ENCODE data around the gene TYMP. TPM values are rescaled to one million over a fixed set of nuclear protein-coding genes. Genes with fewer than 3 reads are reported as not detected.

The TYMP gene, protein sequence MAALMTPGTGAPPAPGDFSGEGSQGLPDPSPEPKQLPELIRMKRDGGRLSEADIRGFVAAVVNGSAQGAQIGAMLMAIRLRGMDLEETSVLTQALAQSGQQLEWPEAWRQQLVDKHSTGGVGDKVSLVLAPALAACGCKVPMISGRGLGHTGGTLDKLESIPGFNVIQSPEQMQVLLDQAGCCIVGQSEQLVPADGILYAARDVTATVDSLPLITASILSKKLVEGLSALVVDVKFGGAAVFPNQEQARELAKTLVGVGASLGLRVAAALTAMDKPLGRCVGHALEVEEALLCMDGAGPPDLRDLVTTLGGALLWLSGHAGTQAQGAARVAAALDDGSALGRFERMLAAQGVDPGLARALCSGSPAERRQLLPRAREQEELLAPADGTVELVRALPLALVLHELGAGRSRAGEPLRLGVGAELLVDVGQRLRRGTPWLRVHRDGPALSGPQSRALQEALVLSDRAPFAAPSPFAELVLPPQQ
- total RNA-seq: 151 TPM
- long read RNA-seq, transcript TYMP-208 (9 exons, 1,751 nt): minor isoform, 59 of 660 reads
- long read RNA-seq, transcript TYMP-202 (10 exons, 1,614 nt): minor isoform, 43 of 660 reads
- long read RNA-seq, transcript TYMP-205 (9 exons, 1,432 nt): minor isoform, 6 of 660 reads
- long read RNA-seq, transcript TYMP-201 (10 exons, 1,630 nt): major isoform, 237 of 660 reads
- long read RNA-seq, partial matches to known transcripts: 111 of 660 reads
- long read RNA-seq, other reads (novel, unspliced or antisense): 196 of 660 reads

DNA sequence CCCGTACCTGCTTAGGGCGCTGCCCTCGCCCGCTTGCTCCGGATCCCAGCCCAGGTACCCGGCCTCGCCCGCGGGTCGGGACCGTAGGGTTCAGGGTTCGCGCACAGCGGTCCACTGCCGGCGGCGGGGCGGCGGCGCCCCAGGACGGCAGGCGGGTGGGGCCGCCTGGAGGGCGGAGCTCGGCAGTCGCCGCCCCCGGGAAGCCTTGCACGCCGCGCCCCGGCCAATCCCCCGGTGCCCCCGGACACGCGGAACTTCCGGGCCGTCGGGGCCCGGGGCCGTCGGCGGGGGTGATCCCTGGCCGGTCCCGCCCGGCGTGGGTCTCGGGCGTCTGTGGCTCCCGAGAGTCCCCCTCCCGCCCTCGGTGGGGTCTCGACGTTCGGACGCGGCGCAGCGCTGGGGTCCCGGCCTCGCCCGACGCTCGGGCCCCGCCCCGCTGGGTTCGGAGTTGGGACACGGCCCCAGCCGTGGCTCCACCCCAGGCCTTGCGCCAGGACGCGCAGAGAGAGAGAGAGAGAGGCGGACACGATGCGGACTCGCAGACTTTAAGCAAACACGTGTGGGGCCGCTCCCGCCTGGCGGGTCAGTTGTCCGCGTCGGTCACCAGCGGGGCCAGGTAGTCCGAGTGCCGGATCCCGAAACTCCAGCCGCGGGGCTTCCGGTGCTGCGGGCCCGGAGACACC is at the start of gene TYMP:
Gene TYMP (minus strand): TSS at position 116 of the 683 bp plus-strand sequence. CDS start 303 bp downstream, outside the sequence.
- no peaks in the 10 kb centered on the region for H3K27me3 ChIP-seq (ENCODE audit: low read depth)
- H3K36me3 ChIP-seq: no peaks in the 10 kb centered on the region
- peak within 1 kb of the TSS; percentile 79 for H3K4me3 ChIP-seq
- peak; percentile 94 for DNase-seq
- peak within 1 kb of the TSS; percentile 100 for H3K27ac ChIP-seq
- no peaks in the 10 kb centered on the region for H3K9me3 ChIP-seq
- intact Hi-C loops (cut with DNase I): no loop called here
- TF ChIP-seq, protein P1, sequence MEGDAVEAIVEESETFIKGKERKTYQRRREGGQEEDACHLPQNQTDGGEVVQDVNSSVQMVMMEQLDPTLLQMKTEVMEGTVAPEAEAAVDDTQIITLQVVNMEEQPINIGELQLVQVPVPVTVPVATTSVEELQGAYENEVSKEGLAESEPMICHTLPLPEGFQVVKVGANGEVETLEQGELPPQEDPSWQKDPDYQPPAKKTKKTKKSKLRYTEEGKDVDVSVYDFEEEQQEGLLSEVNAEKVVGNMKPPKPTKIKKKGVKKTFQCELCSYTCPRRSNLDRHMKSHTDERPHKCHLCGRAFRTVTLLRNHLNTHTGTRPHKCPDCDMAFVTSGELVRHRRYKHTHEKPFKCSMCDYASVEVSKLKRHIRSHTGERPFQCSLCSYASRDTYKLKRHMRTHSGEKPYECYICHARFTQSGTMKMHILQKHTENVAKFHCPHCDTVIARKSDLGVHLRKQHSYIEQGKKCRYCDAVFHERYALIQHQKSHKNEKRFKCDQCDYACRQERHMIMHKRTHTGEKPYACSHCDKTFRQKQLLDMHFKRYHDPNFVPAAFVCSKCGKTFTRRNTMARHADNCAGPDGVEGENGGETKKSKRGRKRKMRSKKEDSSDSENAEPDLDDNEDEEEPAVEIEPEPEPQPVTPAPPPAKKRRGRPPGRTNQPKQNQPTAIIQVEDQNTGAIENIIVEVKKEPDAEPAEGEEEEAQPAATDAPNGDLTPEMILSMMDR (IDR thresholded peaks at IDR 0.05): no peak
- peaks cover 56% of the 10 kb centered on the region for H3K4me1 ChIP-seq
- ATAC-seq: peak; percentile 56 to 67

DNA sequence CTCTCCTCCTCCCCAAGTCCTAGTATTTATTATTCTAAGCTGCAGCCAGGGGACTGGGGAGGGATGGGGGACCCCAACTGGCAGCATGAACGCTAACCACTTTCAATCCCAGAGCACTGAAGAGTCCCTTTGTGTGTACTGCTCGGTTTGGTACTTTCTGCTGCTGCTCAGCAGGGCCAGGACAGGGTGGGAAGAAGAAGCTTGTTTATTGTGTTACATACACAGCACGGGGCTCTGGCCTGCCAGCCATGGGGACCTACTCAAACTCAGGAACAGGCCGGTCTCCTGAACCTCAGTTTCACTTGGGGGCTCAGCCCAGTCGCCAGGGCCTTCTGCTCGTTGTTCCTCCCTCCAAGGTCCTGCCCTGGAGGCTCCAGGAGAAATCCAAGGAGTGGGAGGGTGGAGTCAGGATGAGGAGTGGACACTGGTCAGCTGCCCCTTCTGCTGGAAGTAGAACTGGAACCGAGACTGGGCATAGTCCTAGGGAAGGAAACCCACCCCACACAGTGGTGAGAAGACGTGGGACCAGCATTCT is 49.0 kb upstream of the TYMP start:
- Histone ChIP-seq H3K4me3 (no peak overlapping the region), H3K4me1 (peaks cover 17% of the 10 kb centered on the region), H3K27ac (no peak overlapping the region), H3K9me3 (no peaks in the 10 kb centered on the region), H3K36me3 (peaks cover 4% of the 10 kb centered on the region), H3K27me3 (ENCODE audit: low read depth) (no peaks in the 10 kb centered on the region)
- TF ChIP-seq, protein P1 (IDR thresholded peaks at IDR 0.05): no peak
- intact Hi-C loops (cut with DNase I): no loop called here
- no peak for ATAC-seq
- peak; percentile 34 for DNase-seq

DNA sequence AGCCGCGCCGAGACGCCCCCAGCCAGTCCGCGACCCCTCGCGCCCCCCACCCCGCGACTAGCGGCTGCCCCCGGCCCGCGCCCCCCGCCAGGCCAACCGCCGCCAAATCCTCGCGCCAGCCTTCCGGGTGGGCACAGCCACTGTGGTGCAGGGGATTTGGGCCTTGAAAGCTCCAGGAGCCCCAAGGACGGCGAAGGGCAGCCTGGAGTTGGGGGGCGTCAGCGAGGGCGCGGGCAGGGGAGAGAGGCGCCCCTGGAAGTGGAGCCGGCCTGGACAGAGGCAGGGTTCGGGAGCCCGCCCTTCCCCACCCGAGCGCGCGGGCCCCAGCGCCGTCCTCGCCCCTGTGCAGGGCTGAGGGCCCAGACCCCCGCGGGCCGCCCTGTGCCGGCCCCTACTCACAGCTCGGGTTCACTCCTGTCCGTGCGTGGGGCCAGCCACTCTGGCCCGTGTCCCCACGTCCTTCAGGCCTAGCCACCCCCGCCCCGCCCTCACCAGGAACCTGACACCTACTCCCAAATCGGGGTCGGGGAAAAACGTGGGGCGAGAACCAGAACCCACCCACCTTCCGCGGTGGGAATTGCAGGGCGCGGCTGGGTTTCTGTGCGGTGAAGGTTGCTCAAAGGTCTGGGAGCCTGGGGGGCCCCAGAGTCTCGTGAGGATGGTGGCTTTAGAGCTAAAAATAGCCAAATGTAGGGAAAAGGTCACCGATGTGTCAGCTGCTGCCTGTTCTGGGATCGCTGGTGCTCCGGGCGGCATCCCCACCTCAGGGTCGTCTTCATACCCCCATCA is 48.4 kb upstream of the TYMP start, which contains the start of gene CPT1B:
Gene CPT1B (minus strand): TSS at position 441 of the 789 bp plus-strand sequence. CDS start 512 bp downstream, outside the sequence.
- DNase-seq (peak; percentile 44), ATAC-seq (no peak)
- H3K4me3 ChIP-seq: no peak within 1 kb of the TSS
- H3K4me1 ChIP-seq: peaks cover 11% of the 10 kb centered on the region
- no peak within 1 kb of the TSS for H3K27ac ChIP-seq
- intact Hi-C loops (cut with DNase I): no loop called here
- TF ChIP-seq, protein P1 (IDR thresholded peaks at IDR 0.05): no peak
- no peaks in the 10 kb centered on the region for H3K9me3 ChIP-seq
- peaks cover 4% of the 10 kb centered on the region for H3K36me3 ChIP-seq
- H3K27me3 ChIP-seq (ENCODE audit: low read depth): no peaks in the 10 kb centered on the region

DNA sequence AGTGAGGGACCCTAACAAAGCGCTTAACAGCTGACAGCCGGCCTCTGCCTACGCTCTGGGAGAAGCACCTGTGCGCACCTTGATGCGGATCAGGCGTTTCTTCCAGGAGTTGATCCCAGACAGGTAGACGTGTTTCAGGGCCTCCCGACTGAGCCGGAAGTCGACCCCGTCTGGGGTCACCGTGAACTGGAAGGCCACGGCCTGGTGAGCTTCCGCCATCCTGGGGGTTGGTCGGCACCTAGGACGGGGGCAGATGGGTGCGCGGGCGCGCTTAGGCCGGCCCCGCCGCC is 47.8 kb upstream of the TYMP start:
- Histone ChIP-seq H3K9me3 (no peaks in the 10 kb centered on the region), H3K27ac (no peak overlapping the region), H3K36me3 (peaks cover 4% of the 10 kb centered on the region), H3K27me3 (ENCODE audit: low read depth) (no peaks in the 10 kb centered on the region), H3K4me3 (no peak overlapping the region), H3K4me1 (peaks cover 11% of the 10 kb centered on the region)
- DNase-seq (peak; percentile 43), ATAC-seq (no peak)
- intact Hi-C loops (cut with DNase I): no loop called here
- TF ChIP-seq, protein P1 (IDR thresholded peaks at IDR 0.05): no peak

Measured in lower lobe of right lung (tissue), 2 donors.